GM23338 (cell line): Measurements from ENCODE around the gene BMAL1.
A peak's percentile ranks its signal among the peaks of the same experiment; 100 is the strongest.

Experiments
- CTCF ChIP-seq, 2 experiments: fragments of 200-600 bp in 1 of 2; sonication (generic) in 1 of 2; conservative IDR thresholded peaks; 2 replicates each; pipeline versions ENCODE4 v1.5.1 to v1.6.1; 2016 to 2017; ENCODE audit warnings: antibody characterized with exemption in 2 of 2, low read depth in 2 of 2, mild to moderate bottlenecking in 2 of 2, moderate library complexity in 1 of 2
- EZH2 ChIP-seq: fragments of 200-600 bp; sonication (generic); IDR thresholded peaks from one replicate; pipeline ENCODE4 v1.8.0; 2017; ENCODE audit warnings: antibody characterized with exemption, mild to moderate bottlenecking, low read depth; ENCODE audit not compliant: unreplicated experiment
- EZH2phosphoT487 ChIP-seq: fragments of 200-600 bp; sonication (generic); IDR thresholded peaks from one replicate; pipeline ENCODE4 v1.8.1; 2018; ENCODE audit warnings: antibody characterized with exemption; ENCODE audit not compliant: unreplicated experiment
- TF ChIP-seq, protein P1 (sequence below): IDR thresholded peaks from one replicate; pipeline ENCODE4 v1.6.1; 2018; ENCODE audit warnings: antibody characterized with exemption; ENCODE audit not compliant: unreplicated experiment

GRCh38 chr11:13354335-13354734 lies 76.7 kb downstream of the BMAL1 start:
- TF ChIP-seq EZH2 (no peak), CTCF (conservative IDR thresholded peaks at IDR 0.05; ENCODE audit: low read depth in 2 of 2) (peak; percentile 63 to 78), EZH2phosphoT487 (no peak)
- TF ChIP-seq, protein P1, sequence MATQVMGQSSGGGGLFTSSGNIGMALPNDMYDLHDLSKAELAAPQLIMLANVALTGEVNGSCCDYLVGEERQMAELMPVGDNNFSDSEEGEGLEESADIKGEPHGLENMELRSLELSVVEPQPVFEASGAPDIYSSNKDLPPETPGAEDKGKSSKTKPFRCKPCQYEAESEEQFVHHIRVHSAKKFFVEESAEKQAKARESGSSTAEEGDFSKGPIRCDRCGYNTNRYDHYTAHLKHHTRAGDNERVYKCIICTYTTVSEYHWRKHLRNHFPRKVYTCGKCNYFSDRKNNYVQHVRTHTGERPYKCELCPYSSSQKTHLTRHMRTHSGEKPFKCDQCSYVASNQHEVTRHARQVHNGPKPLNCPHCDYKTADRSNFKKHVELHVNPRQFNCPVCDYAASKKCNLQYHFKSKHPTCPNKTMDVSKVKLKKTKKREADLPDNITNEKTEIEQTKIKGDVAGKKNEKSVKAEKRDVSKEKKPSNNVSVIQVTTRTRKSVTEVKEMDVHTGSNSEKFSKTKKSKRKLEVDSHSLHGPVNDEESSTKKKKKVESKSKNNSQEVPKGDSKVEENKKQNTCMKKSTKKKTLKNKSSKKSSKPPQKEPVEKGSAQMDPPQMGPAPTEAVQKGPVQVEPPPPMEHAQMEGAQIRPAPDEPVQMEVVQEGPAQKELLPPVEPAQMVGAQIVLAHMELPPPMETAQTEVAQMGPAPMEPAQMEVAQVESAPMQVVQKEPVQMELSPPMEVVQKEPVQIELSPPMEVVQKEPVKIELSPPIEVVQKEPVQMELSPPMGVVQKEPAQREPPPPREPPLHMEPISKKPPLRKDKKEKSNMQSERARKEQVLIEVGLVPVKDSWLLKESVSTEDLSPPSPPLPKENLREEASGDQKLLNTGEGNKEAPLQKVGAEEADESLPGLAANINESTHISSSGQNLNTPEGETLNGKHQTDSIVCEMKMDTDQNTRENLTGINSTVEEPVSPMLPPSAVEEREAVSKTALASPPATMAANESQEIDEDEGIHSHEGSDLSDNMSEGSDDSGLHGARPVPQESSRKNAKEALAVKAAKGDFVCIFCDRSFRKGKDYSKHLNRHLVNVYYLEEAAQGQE = no peak
